HCT116 (cell line): ENCODE results near the gene PHF5A. TPM values are rescaled to one million over a fixed set of nuclear protein-coding genes. Genes with fewer than 3 reads are reported as not detected.
A peak's percentile ranks its signal among the peaks of the same experiment; 100 is the strongest.

Source experiments
- ATAC-seq: fragments of 200-7000 bp; cut with Tn5 transposase; 2 replicates; pipeline ENCODE4 v1.9.1; 2020; ENCODE audit warnings: mild to moderate bottlenecking, moderate library complexity
- BruUV-seq: library from RNA; stranded (reverse); fragments of 400-500 nt; replicated peaks from 2 replicates; lab custom pipeline; 2021; lab: Mats Ljungman, UMichigan
- CTCF ChIA-PET: fragments of 300-600 bp; sonication (Branson Sonifier 250); formaldehyde crosslinking; loops from one replicate; lab custom pipeline; 2021; ENCODE audit warnings: antibody characterized with exemption; lab: Charles Lee
- POLR2A ChIA-PET: fragments of 300-600, 350-600 bp; sonication (Branson Sonifier 250); formaldehyde crosslinking; loops from one replicate; lab custom pipeline; 2021; ENCODE audit warnings: antibody characterized with exemption; lab: Charles Lee
- RAD21 ChIA-PET, 2 experiments: fragments of 300-600 bp; sonication (Branson Sonifier 250); formaldehyde crosslinking; loops; one replicate each; lab custom pipeline; 2023; ENCODE audit warnings: low total read pairs in 2 of 2; ENCODE audit not compliant: uncharacterized antibody in 2 of 2, unreplicated experiment in 2 of 2, low non-redundant PET in 1 of 2; lab: Charles Lee
- DNase-seq: peaks from one replicate; pipeline ENCODE4 v3.0.0-alpha.2; 2010; ENCODE audit warnings: low read depth, low spot score
- H2AFZ ChIP-seq: fragments of 200-600 bp; shearing (Covaris generic), sonication (generic); 2 replicates; pipeline ENCODE4 v1.6.1; 2017; ENCODE audit warnings: low read depth, mixed run types, mixed read lengths, antibody characterized with exemption, low read length; ENCODE audit not compliant: poor library complexity, severe bottlenecking
- H3K27ac ChIP-seq: 2 replicates; pipeline ENCODE4 v1.5.1; 2012; ENCODE audit warnings: low read depth, low read length
- H3K27me3 ChIP-seq: fragments of 200-600 bp; sonication (generic); 2 replicates; pipeline ENCODE4 v1.6.1; 2016; ENCODE audit warnings: mixed run types, low read length, mixed read lengths; ENCODE audit not compliant: insufficient read depth
- H3K36me3 ChIP-seq, 2 experiments: fragments of 200-500 bp in 1 of 2; fragments of 200-600 bp in 1 of 2; sonication (Bioruptor generic) in 1 of 2; sonication (generic) in 1 of 2; 2 replicates each; pipeline versions ENCODE4 v1.5.1 to v1.6.1; 2014 to 2016; ENCODE audit warnings: low read length in 2 of 2, inconsistent platforms in 1 of 2, mixed read lengths in 1 of 2, mixed run types in 1 of 2; ENCODE audit not compliant: insufficient read depth in 2 of 2, control insufficient read depth in 1 of 2
- H3K4me1 ChIP-seq, 2 experiments: fragments of 200-600 bp in 1 of 2; sonication (generic) in 1 of 2; 2 replicates each; pipeline versions ENCODE4 v1.5.1 to v1.6.1; 2012 to 2017; ENCODE audit warnings: low read length in 2 of 2, inconsistent platforms in 1 of 2, mild to moderate bottlenecking in 1 of 2, mixed read lengths in 1 of 2, mixed run types in 1 of 2, moderate library complexity in 1 of 2; ENCODE audit not compliant: insufficient read depth in 2 of 2, control insufficient read depth in 1 of 2
- H3K4me2 ChIP-seq: fragments of 200-600 bp; sonication (generic); 2 replicates; pipeline ENCODE4 v1.6.1; 2017; ENCODE audit warnings: mixed run types, low read length, mixed read lengths
- H3K4me3 ChIP-seq, 2 experiments: fragments of 200-600 bp in 1 of 2; sonication (generic) in 1 of 2; replicated peaks in 1 of 2; 2 replicates each; pipeline ENCODE4 v1.5.1; 2011 to 2016; ENCODE audit warnings: low read length in 2 of 2, control low read depth in 1 of 2, low read depth in 1 of 2, mild to moderate bottlenecking in 1 of 2, mixed read lengths in 1 of 2, mixed run types in 1 of 2
- H3K79me2 ChIP-seq: fragments of 200-600 bp; sonication (generic); 2 replicates; pipeline ENCODE4 v1.6.1; 2017; ENCODE audit warnings: mild to moderate bottlenecking, mixed run types, low read length, moderate library complexity, mixed read lengths; ENCODE audit not compliant: insufficient read depth
- H3K9ac ChIP-seq: fragments of 200-600 bp; sonication (generic); 2 replicates; pipeline ENCODE4 v1.6.1; 2016; ENCODE audit warnings: low read length, mixed read lengths
- H3K9me2 ChIP-seq: fragments of 200-600 bp; sonication (generic), shearing (Covaris generic); 2 replicates; pipeline ENCODE4 v1.6.1; 2017; ENCODE audit warnings: mixed run types, mild to moderate bottlenecking, moderate library complexity; ENCODE audit not compliant: insufficient read depth
- H3K9me3 ChIP-seq, 2 experiments: fragments of 200-500 bp in 1 of 2; fragments of 200-600 bp in 1 of 2; sonication (Bioruptor generic) in 1 of 2; sonication (generic) in 1 of 2; 2 replicates each; pipeline ENCODE4 v1.6.1; 2014 to 2017; ENCODE audit warnings: low read length in 2 of 2, mixed read lengths in 2 of 2, inconsistent platforms in 1 of 2, low read depth in 1 of 2, mild to moderate bottlenecking in 1 of 2, mixed run types in 1 of 2, moderate library complexity in 1 of 2; ENCODE audit not compliant: control insufficient read depth in 1 of 2, insufficient read depth in 1 of 2
- H4K20me1 ChIP-seq: fragments of 200-600 bp; sonication (generic), shearing (Covaris generic); 2 replicates; pipeline ENCODE4 v1.6.1; 2017; ENCODE audit warnings: mixed run types, mild to moderate bottlenecking, moderate library complexity; ENCODE audit not compliant: insufficient read depth
- CEBPB ChIP-seq: IDR thresholded peaks from 2 replicates; pipeline ENCODE4 v1.6.1; 2012; ENCODE audit warnings: low read depth
- ELF1 ChIP-seq: IDR thresholded peaks from 2 replicates; pipeline ENCODE4 v1.6.1; 2012; ENCODE audit warnings: low read depth, borderline replicate concordance
- POLR2AphosphoS5 ChIP-seq: IDR thresholded peaks from 2 replicates; pipeline ENCODE4 v1.6.1; 2011; ENCODE audit warnings: mild to moderate bottlenecking, low read depth, low read length, moderate library complexity
- RAD21 ChIP-seq: IDR thresholded peaks from 2 replicates; pipeline ENCODE4 v1.6.1; 2012; ENCODE audit warnings: low read depth, mild to moderate bottlenecking
- SIN3A ChIP-seq: IDR thresholded peaks from 2 replicates; pipeline ENCODE4 v1.6.1; 2012; ENCODE audit warnings: low read depth
- SRF ChIP-seq: IDR thresholded peaks from 2 replicates; pipeline ENCODE4 v1.6.1; 2012; ENCODE audit warnings: low read depth
- TCF7L2 ChIP-seq: IDR thresholded peaks from 2 replicates; pipeline ENCODE4 v1.7.0; 2011; ENCODE audit warnings: borderline replicate concordance, inconsistent platforms; ENCODE audit not compliant: insufficient read depth, insufficient read length; ENCODE audit errors: extremely low read depth
- ZBTB33 ChIP-seq: IDR thresholded peaks from 2 replicates; pipeline ENCODE4 v1.6.1; 2011; ENCODE audit warnings: mild to moderate bottlenecking, low read length, moderate library complexity; ENCODE audit not compliant: insufficient replicate concordance; ENCODE audit errors: extremely low read depth
- ZFX ChIP-seq: fragments of 450-650 bp; IDR thresholded peaks from 2 replicates; pipeline ENCODE4 v1.6.1; 2017
- intact Hi-C: fragments of 100-400 bp; cut with micrococcal nuclease; formaldehyde crosslinking; loops from 2 replicates; pipeline ENCODE4 v1.10.0; 2022
- total RNA-seq: library from RNA; stranded (reverse); gene quantifications from one replicate; pipeline ENCODE4 v1.2.1, GENCODE V29; 2021; ENCODE audit not compliant: unreplicated experiment

Gene PHF5A
- total RNA-seq, 1 experiment from 2014 or later: 86.0 TPM

- H3K9me2 ChIP-seq: no peaks in the 10 kb centered on the region
- CTCF ChIA-PET: interaction anchor here (0.6 to 1.1 kb wide), 2 partner anchors 10 to 14 kb away, joined by 4 read pairs; no protein-coding TSS in a partner anchor
- BruUV-seq: no TSS peak
- H3K27ac ChIP-seq: peak overlapping the region; percentile 15; the same call in 1 of the 2 replicates
- peaks cover 17 to 28% of the 10 kb centered on the region in 2 experiments for H3K4me1 ChIP-seq
- peak overlapping the region; percentile 13 for H3K4me2 ChIP-seq
- H3K4me3 ChIP-seq: no peak overlapping the region
- POLR2A ChIA-PET: interaction anchor here (1.0 to 1.1 kb wide), 2 partner anchors 29 to 31 kb away, joined by 3 to 6 read pairs; partner anchors contain the start of gene TOB2
- peaks cover 23% of the 10 kb centered on the region for H3K79me2 ChIP-seq
- no peaks in the 10 kb centered on the region for H3K9me3 ChIP-seq
- no peak for DNase-seq
- TF ChIP-seq RAD21: no peak
- TF ChIP-seq ELF1: no peak
- no peak for TF ChIP-seq ZBTB33
- no peak for TF ChIP-seq CEBPB
- RAD21 ChIA-PET: no interaction called here
- no peaks in the 10 kb centered on the region for H3K36me3 ChIP-seq
- ATAC-seq: no peak
- no peaks in the 10 kb centered on the region for H3K27me3 ChIP-seq
- no peak overlapping the region for H2AFZ ChIP-seq
- intact Hi-C loops: no loop called here
- H4K20me1 ChIP-seq: no peaks in the 10 kb centered on the region
- no peak overlapping the region for H3K9ac ChIP-seq
These were observed 50.7 kb downstream of the PHF5A start for GRCh38 chr22:41417622-41418390.

GRCh38 chr22:41415554-41415953 is 52.9 kb downstream of the PHF5A start:
- H2AFZ ChIP-seq: no peak overlapping the region
- no peaks in the 10 kb centered on the region for H3K27me3 ChIP-seq
- ATAC-seq: no peak
- no TSS peak for BruUV-seq
- H3K27ac ChIP-seq: no peak overlapping the region
- CTCF ChIA-PET: no interaction called here
- H3K9me2 ChIP-seq: no peaks in the 10 kb centered on the region
- H3K9me3 ChIP-seq: no peaks in the 10 kb centered on the region
- no peak overlapping the region; a peak in 1 of 4 replicates for H3K4me3 ChIP-seq
- H3K9ac ChIP-seq: no peak overlapping the region
- H3K4me2 ChIP-seq: peak overlapping the region; percentile 86
- no peaks in the 10 kb centered on the region for H3K36me3 ChIP-seq
- peaks cover 24 to 40% of the 10 kb centered on the region in 2 experiments for H3K4me1 ChIP-seq
- intact Hi-C loops: no loop called here
- H4K20me1 ChIP-seq: no peaks in the 10 kb centered on the region
- RAD21 ChIA-PET: interaction anchor here in 1 of 2 experiments (0.7 kb wide), 1 partner anchor 11 kb away, joined by 3 read pairs; no protein-coding TSS in a partner anchor
- peaks cover 27% of the 10 kb centered on the region for H3K79me2 ChIP-seq
- DNase-seq: no peak
- POLR2A ChIA-PET: no interaction called here
- TF ChIP-seq SIN3A: no peak
- TF ChIP-seq CEBPB: no peak
- no peak for TF ChIP-seq ZBTB33
- TF ChIP-seq ZFX: no peak
- no peak for TF ChIP-seq TCF7L2
- TF ChIP-seq POLR2AphosphoS5: no peak
- no peak for TF ChIP-seq ELF1
- TF ChIP-seq SRF: no peak
- no peak for TF ChIP-seq RAD21
